AG04450 (cell line): ENCODE data around the gene MTAP. TPM values are rescaled to one million over a fixed set of nuclear protein-coding genes. Genes with fewer than 3 reads are reported as not detected.
"Not testable (repeated sequence)": the region's sequence is repeated elsewhere in the genome, so short reads cannot be mapped to it uniquely, and the experiment has no call there.

Source experiments
- CTCF ChIA-PET: fragments of 300-600, 350-600 bp; formaldehyde crosslinking; extraction: SDS; loops from one replicate; lab custom pipeline; 2022; ENCODE audit warnings: antibody characterized with exemption, inconsistent platforms; lab: Charles Lee
- POLR2A ChIA-PET: fragments of 350-600 bp; formaldehyde crosslinking; extraction: SDS; loops from one replicate; lab custom pipeline; 2021; ENCODE audit warnings: antibody characterized with exemption, inconsistent platforms; lab: Yijun Ruan, JAX
- DNase-seq: peaks from one replicate; pipeline ENCODE4 v3.0.0-alpha.2; 2011; ENCODE audit warnings: low read depth, low spot score
- H3K27ac ChIP-seq: one replicate; pipeline ENCODE4 v1.5.1; 2012; ENCODE audit warnings: low read depth, low read length, control low read depth
- H3K27me3 ChIP-seq: one replicate; pipeline ENCODE4 v1.6.0; 2012; ENCODE audit warnings: low read length; ENCODE audit not compliant: control insufficient read depth, insufficient read depth
- H3K4me3 ChIP-seq: 2 replicates; pipeline ENCODE4 v1.5.1; 2011; ENCODE audit warnings: mild to moderate bottlenecking, low read depth, low read length, control low read depth
- H3K9me3 ChIP-seq: 2 replicates; pipeline ENCODE4 v1.5.1; 2012; ENCODE audit warnings: low read length; ENCODE audit not compliant: control insufficient read depth, insufficient read depth
- polyA plus RNA-seq: library from polyadenylated mRNA; depleted of rRNA; stranded (reverse); fragments of >200 nt; gene quantifications from 2 replicates; pipeline ENCODE4 v1.2.3, GENCODE V29; 2011
- TF ChIP-seq, protein P1 (sequence below): IDR thresholded peaks from 2 replicates; pipeline ENCODE4 v1.5.1; 2011; ENCODE audit warnings: low read depth, low read length, control low read depth, inconsistent platforms

The MTAP gene
- polyA plus RNA-seq, 1 experiment = 26.1 TPM

DNA sequence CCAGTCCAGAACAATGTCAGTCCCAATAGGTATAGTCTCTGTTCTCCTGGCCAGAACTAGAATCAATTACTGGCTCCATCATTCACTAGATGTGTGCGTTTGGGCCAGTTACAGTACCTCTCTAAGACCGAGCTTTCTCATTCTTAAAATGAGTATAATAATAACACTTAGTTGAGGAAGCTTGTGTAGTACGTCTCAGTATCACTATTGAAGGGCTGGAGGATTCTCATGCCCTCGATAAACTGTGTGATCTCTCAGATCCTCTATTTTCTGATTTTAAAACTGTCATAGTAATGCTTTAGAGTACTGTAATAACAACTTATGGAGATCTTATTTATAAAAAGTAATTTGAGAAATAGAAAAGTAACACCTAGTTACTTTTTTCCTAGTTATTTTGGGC, 141.0 kb downstream of the MTAP start:
- H3K27me3 ChIP-seq = peaks cover 2% of the 10 kb centered on the region
- no peak for DNase-seq
- H3K27ac ChIP-seq = no peak overlapping the region
- TF ChIP-seq, protein P1, sequence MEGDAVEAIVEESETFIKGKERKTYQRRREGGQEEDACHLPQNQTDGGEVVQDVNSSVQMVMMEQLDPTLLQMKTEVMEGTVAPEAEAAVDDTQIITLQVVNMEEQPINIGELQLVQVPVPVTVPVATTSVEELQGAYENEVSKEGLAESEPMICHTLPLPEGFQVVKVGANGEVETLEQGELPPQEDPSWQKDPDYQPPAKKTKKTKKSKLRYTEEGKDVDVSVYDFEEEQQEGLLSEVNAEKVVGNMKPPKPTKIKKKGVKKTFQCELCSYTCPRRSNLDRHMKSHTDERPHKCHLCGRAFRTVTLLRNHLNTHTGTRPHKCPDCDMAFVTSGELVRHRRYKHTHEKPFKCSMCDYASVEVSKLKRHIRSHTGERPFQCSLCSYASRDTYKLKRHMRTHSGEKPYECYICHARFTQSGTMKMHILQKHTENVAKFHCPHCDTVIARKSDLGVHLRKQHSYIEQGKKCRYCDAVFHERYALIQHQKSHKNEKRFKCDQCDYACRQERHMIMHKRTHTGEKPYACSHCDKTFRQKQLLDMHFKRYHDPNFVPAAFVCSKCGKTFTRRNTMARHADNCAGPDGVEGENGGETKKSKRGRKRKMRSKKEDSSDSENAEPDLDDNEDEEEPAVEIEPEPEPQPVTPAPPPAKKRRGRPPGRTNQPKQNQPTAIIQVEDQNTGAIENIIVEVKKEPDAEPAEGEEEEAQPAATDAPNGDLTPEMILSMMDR = no peak
- POLR2A ChIA-PET = no interaction called here
- CTCF ChIA-PET = no interaction called here
- H3K9me3 ChIP-seq = no peaks in the 10 kb centered on the region
- no peak overlapping the region for H3K4me3 ChIP-seq

DNA sequence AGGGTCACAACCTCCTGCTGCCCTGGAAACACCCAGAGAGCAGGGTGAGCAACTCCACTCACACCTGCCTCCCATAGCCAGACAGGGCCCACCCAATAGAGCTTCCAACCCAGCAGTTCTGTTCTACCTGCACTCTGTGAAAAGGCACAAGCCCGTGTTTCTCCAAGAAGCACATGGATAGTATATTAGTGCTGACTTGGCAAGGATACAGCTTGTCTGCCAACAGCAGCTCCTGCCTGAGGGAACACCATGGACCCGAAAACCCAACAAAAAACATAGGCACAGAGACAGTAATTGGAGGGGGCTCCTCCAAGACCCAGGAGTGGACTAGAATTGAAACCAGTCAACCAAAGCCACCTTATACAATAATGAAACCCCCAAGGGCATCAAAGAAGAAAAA, 143.2 kb downstream of the MTAP start:
- ChIA-PET CTCF (interaction anchor here (0.7 kb wide), 1 partner anchor 517 kb away, joined by 4 read pairs; no protein-coding TSS in a partner anchor), POLR2A (no interaction called here)
- Histone ChIP-seq H3K27ac (no peak overlapping the region), H3K9me3 (no peaks in the 10 kb centered on the region; the same call in 1 of the 2 replicates), H3K4me3 (no peak overlapping the region), H3K27me3 (peaks cover 2% of the 10 kb centered on the region)
- TF ChIP-seq, protein P1 = no peak
- no peak for DNase-seq

DNA sequence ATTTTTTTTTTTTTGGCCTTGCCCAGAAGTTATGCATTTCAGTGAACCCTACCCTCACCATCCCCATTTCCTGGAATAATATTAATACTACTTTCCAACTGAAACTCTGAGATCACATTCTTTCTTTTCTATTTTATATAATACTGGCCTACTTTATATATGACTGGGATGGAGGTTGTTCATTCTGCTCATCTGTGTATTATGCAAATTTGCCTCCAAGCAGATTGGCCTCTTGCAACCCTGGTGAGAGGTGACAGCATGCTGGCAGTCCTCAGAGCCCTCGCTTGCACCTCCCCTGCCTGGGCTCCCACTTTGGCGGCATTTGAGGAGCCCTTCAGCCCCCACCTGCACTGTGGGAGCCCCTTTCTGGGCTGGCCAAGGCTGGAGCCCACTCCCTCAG, 156.4 kb downstream of the MTAP start:
- H3K27me3 ChIP-seq = peaks cover 6% of the 10 kb centered on the region
- TF ChIP-seq, protein P1 = no peak
- no peaks in the 10 kb centered on the region for H3K9me3 ChIP-seq
- ChIA-PET CTCF (no interaction called here), POLR2A (no interaction called here)
- no peak overlapping the region for H3K4me3 ChIP-seq
- H3K27ac ChIP-seq = no peak overlapping the region
- DNase-seq = no peak

DNA sequence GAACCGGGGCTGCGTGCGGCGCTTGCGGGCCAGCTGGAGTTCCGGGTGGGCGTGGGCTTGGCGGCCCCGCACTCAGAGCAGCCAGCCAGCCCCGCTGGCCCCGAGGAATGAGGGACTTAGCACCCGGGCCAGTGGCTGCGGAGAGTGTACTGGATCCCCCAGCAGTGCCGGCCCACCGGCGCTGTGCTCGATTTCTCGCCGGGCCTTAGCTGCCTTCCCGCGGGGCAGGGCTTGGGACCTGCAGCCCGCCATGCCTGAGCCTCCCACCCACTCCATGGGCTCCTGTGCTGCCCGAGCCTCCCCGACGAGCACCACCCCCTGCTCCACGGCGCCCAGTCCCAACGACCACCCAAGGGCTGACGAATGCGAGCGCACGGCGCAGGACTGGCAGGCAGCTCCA, 156.8 kb downstream of the MTAP start:
- POLR2A ChIA-PET, DNase-seq, H3K27me3 ChIP-seq, H3K27ac ChIP-seq, H3K4me3 ChIP-seq, CTCF ChIA-PET, H3K9me3 ChIP-seq: not testable (repeated sequence)

DNA sequence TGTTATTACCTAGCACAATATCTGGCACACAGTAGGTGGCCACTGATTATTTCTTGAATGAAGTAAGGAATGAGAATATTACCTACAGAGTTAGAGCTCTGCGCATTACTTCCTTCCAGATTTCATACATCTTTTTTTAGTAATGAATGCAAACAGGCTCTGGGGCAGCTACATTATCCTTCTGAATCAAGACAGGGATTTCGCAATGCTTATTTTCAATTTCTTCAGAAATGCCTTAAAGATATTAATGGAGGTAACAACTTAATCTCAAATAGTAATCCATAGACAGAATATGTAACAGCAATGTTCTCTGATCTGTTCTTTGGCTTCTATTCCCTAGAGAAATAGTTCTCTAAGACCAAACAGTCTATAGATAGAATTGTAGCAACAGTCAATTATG, 159.1 kb downstream of the MTAP start:
- ChIA-PET CTCF (interaction anchor here (0.9 kb wide), 1 partner anchor 47 kb away, joined by 3 read pairs; the partner anchor contains the start of gene CDKN2B), POLR2A (no interaction called here)
- no peak for DNase-seq
- peaks cover 4% of the 10 kb centered on the region for H3K27me3 ChIP-seq
- H3K9me3 ChIP-seq = peaks cover 3% of the 10 kb centered on the region; the same call in 1 of the 2 replicates
- TF ChIP-seq, protein P1 = no peak
- H3K4me3 ChIP-seq = no peak overlapping the region
- no peak overlapping the region for H3K27ac ChIP-seq
